HG02588 (cell line): ENCODE results near the gene ATP11C.
"Not testable (repeated sequence)": the region's sequence is repeated elsewhere in the genome, so short reads cannot be mapped to it uniquely, and the experiment has no call there.

Experiments
- ATAC-seq: cut with Tn5 transposase; IDR thresholded peaks from one replicate; pipeline ENCODE4 v1.9.1; 2021; ENCODE audit warnings: mild to moderate bottlenecking, moderate library complexity; ENCODE audit not compliant: unreplicated experiment

The ATP11C gene

GRCh38 chrX:139736151-139736550, 196.7 kb downstream of the ATP11C start:
- no peak for ATAC-seq

DNA sequence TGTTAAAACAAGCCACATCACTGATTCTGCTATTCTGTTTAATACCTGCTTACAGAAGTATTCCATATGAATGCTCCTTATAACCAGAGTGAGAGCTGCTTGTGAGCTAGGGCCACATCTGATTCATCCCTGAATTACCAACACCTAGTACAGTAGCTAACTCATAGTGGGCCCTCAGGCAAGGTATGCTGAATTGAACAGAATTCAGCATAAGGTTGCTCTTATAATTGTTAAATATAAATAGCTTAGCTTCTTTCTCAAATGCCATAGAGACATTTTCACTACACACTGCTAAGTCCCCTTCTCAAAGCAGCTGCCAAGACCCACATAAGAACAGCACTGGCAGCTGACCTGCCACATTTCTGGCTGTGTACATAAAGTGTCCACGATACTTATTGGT, 197.9 kb downstream of the ATP11C start:
- no peak for ATAC-seq

GRCh38 chrX:139725720-139726119, 207.1 kb downstream of the ATP11C start:
- ATAC-seq, result peak; percentile 89

DNA sequence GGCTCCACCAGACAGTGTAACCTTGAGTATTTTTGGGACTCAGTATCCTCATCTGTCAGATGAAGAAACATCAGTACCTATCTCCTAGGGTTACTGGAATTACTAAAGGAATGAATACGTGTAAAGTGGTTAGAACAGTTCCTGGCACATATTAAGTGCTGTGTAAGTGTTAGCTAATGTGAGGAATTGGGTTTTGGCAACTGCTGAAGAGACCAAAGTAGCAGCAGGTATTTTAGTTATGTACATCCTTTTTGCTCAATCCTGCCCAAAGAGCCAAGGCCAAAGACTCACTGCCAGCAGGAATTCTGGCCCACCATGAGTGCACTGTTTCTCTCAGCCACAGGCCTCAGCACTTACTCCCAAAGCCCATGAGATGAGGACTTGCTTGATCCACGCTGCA, 208.2 kb downstream of the ATP11C start:
- no peak for ATAC-seq

DNA sequence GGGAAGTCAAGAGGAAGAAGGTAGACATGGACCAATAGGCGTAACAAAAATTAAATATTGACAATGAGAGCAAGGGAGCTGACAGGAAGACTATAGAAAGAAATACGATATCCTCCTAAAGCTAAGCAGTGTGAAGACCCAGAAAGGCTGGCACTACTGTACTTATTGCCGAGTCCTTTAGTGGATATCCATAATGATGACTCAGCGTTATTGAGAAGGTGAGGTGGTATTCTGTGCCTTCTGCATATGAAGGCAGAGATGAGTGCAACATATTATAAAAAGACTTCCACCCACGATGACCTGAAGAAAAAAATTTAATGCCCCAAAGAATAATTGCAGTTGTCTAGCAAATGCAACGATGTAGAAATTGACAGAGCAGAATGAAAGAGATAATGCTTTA, 211.9 kb downstream of the ATP11C start:
- ATAC-seq, result no peak

DNA sequence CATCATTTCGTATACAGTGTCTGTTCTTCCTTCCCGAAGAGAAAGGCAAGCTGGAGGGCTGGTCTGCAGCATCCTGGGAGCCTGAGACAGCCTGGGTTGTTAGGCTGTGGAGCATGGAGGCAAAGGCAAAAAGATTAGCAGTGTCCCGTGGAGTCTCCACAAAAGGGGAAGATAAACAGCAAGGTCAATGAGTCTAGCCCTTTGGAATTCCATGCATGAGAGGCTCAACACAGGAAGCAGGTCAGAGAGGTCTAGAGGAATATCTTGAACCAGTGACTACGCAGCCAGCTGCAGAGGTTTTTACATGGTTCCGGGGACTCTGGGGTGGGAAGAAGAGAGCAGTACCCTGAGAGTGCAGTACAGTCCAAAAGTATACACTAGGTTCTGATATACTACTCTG, 212.7 kb downstream of the ATP11C start:
- ATAC-seq, result no peak

- ATAC-seq, result no peak
Measured at GRCh38 chrX:139708067-139708466, 224.8 kb downstream of the ATP11C start, which contains the start of gene MCF2. MCF2 (minus strand) TSS chrX:139708167; CDS start chrX:139651744, 56,423 bp downstream.

DNA sequence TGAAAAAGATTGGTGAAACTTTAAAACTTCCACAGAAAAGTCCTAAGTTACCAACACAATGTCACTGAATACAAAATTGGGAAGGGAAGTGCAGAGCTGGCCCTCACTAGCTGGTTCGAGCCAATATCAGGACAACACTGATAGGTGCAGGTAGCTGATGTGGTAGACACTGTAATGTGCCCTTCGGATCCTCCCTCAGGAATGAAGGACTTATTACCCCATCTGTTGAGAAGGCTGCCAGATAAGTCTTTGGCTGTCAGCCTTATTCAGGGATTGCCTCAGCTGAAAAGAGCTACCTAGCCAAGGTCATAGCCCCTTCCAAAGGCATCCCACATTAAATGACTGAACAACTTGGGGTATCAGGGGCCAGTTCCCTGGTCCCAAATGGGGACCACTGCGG, 230.2 kb downstream of the ATP11C start:
- no peak for ATAC-seq

DNA sequence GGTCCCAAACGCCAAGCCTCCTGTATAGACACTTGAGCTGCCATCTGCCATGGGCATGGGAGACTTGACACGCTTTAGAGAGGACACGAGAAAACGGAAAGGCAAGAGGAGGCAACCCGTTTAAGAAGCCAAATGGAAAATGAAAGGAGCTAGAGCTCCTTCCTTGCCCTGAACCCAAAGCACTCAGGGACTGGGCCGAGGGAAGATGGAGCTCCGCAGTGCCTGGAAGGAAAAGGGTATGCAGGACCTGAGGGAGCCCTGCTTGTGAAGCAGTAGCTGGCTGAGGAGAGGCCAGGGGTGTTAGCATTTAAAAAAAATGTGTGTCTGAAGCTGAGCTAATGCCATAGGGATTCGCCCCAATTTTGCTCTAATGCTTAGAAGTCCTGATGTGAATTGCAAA, 239.9 kb downstream of the ATP11C start:
- ATAC-seq, result no peak

DNA sequence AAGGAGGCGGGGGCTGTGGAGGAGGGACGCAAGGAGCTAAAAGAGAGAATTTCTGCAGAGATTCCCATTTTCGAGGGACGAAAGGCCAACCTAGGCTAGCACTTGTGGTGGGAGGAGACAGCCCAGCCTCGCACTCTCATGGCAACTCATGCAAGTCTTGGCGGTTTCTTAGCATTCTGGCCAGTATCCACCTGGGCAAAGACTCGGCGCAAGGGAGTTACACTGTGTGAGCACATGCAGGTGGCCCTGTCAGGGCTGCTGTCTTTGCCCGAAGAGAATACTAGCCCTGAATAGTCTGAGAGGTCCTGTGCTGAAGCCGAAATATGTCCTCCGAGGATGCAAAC, 240.4 kb downstream of the ATP11C start:
- no peak for ATAC-seq

GRCh38 chrX:139691843-139692505, 240.9 kb downstream of the ATP11C start:
- no peak for ATAC-seq

GRCh38 chrX:139691493-139691842, 241.4 kb downstream of the ATP11C start:
- no peak for ATAC-seq

GRCh38 chrX:139685175-139685574, 247.7 kb downstream of the ATP11C start:
- not testable (repeated sequence) for ATAC-seq

GRCh38 chrX:139680356-139680755, 252.5 kb downstream of the ATP11C start:
- no peak for ATAC-seq
